Spleen (tissue), 7 donors: ENCODE results near the gene CNNM3.
A peak's percentile ranks its signal among the peaks of the same experiment; 100 is the strongest.

ENCODE experiments used
- POLR2A ChIP-seq, 3 donors: fragments of 450-650 bp; IDR thresholded peaks; one replicate each; pipeline ENCODE4 v1.5.1; 2017; ENCODE audit warnings: antibody characterized with exemption in 3 of 3, mild to moderate bottlenecking in 1 of 3
- TF ChIP-seq, protein P1 (sequence below), 11 experiments: fragments of 200-600 bp in 7 of 11; fragments of 450-650 bp in 4 of 11; sonication (generic) in 4 of 11; IDR thresholded peaks in 8 of 11; conservative IDR thresholded peaks in 3 of 11; 1 replicate in 7 of 11; 2 replicates in 4 of 11; pipeline versions ENCODE4 v1.4.0 to v1.8.0; 2016 to 2021; ENCODE audit warnings: antibody characterized with exemption in 11 of 11, inconsistent platforms in 4 of 11, mild to moderate bottlenecking in 1 of 11
- donor health status: DM: no; HTN: no; CAD: no; lungs with moderate emphysema.
- donor health status: DM: no; HTN: no; CAD: no.
- donor health status: DM: no; HTN: no; CAD: no.

DNA sequence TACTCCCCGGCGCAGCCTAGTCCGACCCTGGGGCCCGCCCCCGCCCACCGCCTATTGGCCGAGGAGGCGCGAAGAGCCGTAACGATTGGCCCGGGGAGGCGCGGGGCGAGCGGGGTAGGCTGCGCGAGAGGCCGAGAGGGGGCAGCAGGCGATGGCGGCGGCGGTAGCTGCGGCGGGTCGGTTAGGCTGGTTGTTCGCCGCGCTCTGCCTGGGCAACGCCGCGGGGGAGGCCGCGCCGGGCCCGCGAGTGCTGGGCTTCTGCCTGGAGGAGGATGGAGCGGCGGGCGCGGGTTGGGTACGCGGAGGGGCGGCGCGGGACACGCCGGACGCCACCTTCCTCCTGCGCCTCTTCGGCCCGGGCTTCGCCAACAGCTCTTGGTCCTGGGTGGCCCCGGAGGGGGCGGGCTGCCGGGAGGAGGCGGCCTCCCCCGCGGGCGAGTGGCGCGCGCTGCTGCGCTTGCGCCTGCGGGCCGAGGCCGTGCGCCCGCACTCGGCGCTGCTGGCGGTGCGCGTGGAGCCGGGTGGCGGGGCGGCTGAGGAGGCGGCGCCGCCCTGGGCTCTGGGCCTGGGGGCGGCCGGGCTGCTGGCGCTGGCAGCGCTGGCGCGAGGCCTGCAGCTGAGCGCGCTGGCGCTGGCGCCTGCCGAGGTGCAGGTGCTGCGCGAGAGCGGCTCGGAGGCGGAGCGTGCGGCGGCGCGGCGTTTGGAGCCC lies at the start of gene CNNM3:
- TF ChIP-seq, protein P1, sequence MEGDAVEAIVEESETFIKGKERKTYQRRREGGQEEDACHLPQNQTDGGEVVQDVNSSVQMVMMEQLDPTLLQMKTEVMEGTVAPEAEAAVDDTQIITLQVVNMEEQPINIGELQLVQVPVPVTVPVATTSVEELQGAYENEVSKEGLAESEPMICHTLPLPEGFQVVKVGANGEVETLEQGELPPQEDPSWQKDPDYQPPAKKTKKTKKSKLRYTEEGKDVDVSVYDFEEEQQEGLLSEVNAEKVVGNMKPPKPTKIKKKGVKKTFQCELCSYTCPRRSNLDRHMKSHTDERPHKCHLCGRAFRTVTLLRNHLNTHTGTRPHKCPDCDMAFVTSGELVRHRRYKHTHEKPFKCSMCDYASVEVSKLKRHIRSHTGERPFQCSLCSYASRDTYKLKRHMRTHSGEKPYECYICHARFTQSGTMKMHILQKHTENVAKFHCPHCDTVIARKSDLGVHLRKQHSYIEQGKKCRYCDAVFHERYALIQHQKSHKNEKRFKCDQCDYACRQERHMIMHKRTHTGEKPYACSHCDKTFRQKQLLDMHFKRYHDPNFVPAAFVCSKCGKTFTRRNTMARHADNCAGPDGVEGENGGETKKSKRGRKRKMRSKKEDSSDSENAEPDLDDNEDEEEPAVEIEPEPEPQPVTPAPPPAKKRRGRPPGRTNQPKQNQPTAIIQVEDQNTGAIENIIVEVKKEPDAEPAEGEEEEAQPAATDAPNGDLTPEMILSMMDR (IDR thresholded peaks at IDR 0.05 in 8 of 11, conservative IDR thresholded peaks at IDR 0.05 in 3 of 11): peak; percentile 65 to 95 (median 87)
- TF ChIP-seq POLR2A (IDR thresholded peaks at IDR 0.05): peak in 2 of 3 donors; percentile 78 to 89
